Measurements from ENCODE around the gene MED9. TPM values are rescaled to one million over a fixed set of nuclear protein-coding genes. Genes with fewer than 3 reads are reported as not detected.

MED9 gene
- total and polyA plus RNA-seq, 2 of the 4 experiments (the other 2 are of a cell fraction) = 6.1 to 10.1 TPM

DNA sequence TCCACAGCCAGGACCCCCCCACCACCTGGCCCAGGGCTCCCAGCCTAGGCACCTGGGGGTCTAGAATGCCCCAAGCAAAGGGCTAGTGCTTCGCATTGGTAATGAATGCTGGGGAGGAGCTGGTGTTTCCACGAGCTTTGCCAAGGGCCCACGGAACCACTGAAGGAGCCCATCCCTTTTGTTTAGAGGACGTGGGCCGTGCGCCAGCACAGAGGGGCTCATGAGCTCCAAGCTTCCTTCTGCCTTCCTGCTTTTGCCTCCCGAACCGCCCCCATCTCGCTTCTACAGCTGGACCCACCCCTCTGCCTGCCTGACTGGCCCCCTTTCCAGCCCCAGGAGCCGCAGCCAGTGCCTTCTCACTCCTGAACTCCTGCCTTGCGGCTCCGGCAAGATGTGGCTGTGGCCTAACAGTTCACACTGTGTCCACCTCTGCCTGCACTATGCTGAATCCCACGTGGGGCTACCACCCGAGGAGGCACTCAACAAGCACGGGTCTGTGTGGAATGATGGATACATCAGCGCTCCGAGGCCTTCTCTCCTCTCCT is 51.2 kb downstream of the MED9 start:
- no peak for ATAC-seq (ENCODE audit: low read depth)
- Histone ChIP-seq H3K9me3 (ENCODE audit: control insufficient read depth, insufficient read depth, low read length) (no peaks in the 10 kb centered on the region), H3K79me1 (ENCODE audit: low read depth in 1 of 2, low read length in 2 of 2) (0 out of 4 replicates have a peak, but pooled peaks cover 0 to 3% of the 10 kb centered on the region in 2 experiments), H2AFZ (replicated peaks; ENCODE audit: low read length, poor library complexity) (no peak overlapping the region), H3K9me1 (ENCODE audit: insufficient read depth, low read length) (no peaks in the 10 kb centered on the region), H4K5ac (ENCODE audit: low read depth, low read length) (no peak overlapping the region), H3K27ac (ENCODE audit: insufficient read depth, low read length) (no peak overlapping the region), H3K18ac (ENCODE audit: low read depth, low read length) (no peak overlapping the region), H2AK9ac (replicated peaks; ENCODE audit: low read depth, low read length, poor library complexity) (peak overlapping the region; percentile 29), H3K23ac (ENCODE audit: low read depth, low read length) (no peak overlapping the region), H2BK120ac (ENCODE audit: low read depth, low read length) (no peak overlapping the region), H2BK20ac (ENCODE audit: low read depth, low read length) (no peak overlapping the region), H3K4me1 (ENCODE audit: control insufficient read depth, insufficient read depth, low read length) (no peaks in the 10 kb centered on the region), H2BK5ac (ENCODE audit: low read depth, low read length, poor library complexity, severe bottlenecking) (no peak overlapping the region), H3K9ac (ENCODE audit: low read depth, low read length) (no peak overlapping the region), H3K4me2 (ENCODE audit: low read depth, low read length) (no peak overlapping the region), H4K20me1 (ENCODE audit: insufficient read depth, low read length) (no peaks in the 10 kb centered on the region; the same call in 1 of the 2 replicates), H3K36me3 (ENCODE audit: control insufficient read depth, insufficient read depth, low read length) (no peaks in the 10 kb centered on the region), H3K56ac (ENCODE audit: extremely low read depth, insufficient read depth, low read length) (no peak overlapping the region), H3K4me3 (ENCODE audit: insufficient read depth, low read depth, low read length) (no peak overlapping the region), H2BK15ac (ENCODE audit: low read depth, low read length) (no peak overlapping the region), H3K4ac (ENCODE audit: low read depth, low read length) (no peak overlapping the region), H4K91ac (ENCODE audit: insufficient read depth, low read depth, low read length) (no peak overlapping the region), H3K14ac (replicated peaks; ENCODE audit: low read depth, low read length) (no peak overlapping the region), H3K27me3 (ENCODE audit: control insufficient read depth, insufficient read depth, low read length) (no peaks in the 10 kb centered on the region; the same call in 1 of the 2 replicates), H4K8ac (ENCODE audit: low read depth in 2 of 2, low read length in 2 of 2) (no peak overlapping the region), H2AK5ac (ENCODE audit: low read depth, low read length) (no peak overlapping the region)
- DNase-seq = no peak
- no peak for TF ChIP-seq FOS (IDR thresholded peaks at IDR 0.05; ENCODE audit: low read depth, low read length)
- TF ChIP-seq, protein P1, sequence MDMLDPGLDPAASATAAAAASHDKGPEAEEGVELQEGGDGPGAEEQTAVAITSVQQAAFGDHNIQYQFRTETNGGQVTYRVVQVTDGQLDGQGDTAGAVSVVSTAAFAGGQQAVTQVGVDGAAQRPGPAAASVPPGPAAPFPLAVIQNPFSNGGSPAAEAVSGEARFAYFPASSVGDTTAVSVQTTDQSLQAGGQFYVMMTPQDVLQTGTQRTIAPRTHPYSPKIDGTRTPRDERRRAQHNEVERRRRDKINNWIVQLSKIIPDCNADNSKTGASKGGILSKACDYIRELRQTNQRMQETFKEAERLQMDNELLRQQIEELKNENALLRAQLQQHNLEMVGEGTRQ (IDR thresholded peaks at IDR 0.05; ENCODE audit: low read depth, low read length) = no peak
- TF ChIP-seq CEBPB (IDR thresholded peaks at IDR 0.05; ENCODE audit: low read depth, low read length) = no peak
- TF ChIP-seq, protein P2, sequence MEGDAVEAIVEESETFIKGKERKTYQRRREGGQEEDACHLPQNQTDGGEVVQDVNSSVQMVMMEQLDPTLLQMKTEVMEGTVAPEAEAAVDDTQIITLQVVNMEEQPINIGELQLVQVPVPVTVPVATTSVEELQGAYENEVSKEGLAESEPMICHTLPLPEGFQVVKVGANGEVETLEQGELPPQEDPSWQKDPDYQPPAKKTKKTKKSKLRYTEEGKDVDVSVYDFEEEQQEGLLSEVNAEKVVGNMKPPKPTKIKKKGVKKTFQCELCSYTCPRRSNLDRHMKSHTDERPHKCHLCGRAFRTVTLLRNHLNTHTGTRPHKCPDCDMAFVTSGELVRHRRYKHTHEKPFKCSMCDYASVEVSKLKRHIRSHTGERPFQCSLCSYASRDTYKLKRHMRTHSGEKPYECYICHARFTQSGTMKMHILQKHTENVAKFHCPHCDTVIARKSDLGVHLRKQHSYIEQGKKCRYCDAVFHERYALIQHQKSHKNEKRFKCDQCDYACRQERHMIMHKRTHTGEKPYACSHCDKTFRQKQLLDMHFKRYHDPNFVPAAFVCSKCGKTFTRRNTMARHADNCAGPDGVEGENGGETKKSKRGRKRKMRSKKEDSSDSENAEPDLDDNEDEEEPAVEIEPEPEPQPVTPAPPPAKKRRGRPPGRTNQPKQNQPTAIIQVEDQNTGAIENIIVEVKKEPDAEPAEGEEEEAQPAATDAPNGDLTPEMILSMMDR (conservative IDR thresholded peaks at IDR 0.05; ENCODE audit: low read depth, low read length) = no peak
- no TSS peak for BruUV-seq (replicated peaks)
- 65% methylated on average over 9 of the region's 17 CpGs; no CpG with 5 or more reads in 1 of the 2 experiments for WGBS, 2 experiments (ENCODE audit: extremely low coverage in 2 of 2, insufficient read length in 1 of 2)
- POLR2A ChIA-PET (ENCODE audit: unreplicated experiment) = no interaction called here
- dilution Hi-C loops (cut with HindIII; ENCODE audit: low sequenced_read_pairs, unreplicated experiment) (no loop called here), in situ Hi-C loops (cut with MboI; ENCODE audit: low sequenced_read_pairs) (no loop called here), intact Hi-C loops (cut with micrococcal nuclease) (no loop called here)
- CTCF ChIA-PET = no interaction called here
